ENCODE results near the gene PTPRK. TPM values are rescaled to one million over a fixed set of nuclear protein-coding genes. Genes with fewer than 3 reads are reported as not detected.
A peak's percentile ranks its signal among the peaks of the same experiment; 100 is the strongest.

Gene PTPRK
- total and polyA plus RNA-seq, 2 of the 13 experiments (the other 11 are each of a cell fraction or from before 2014, with no cell fraction given): 43.6 to 98.3 TPM

- TF ChIP-seq ARID5B (CRISPR knock-in tag; IDR thresholded peaks at IDR 0.05) (peak; percentile 82), ZNF619 (CRISPR knock-in tag; IDR thresholded peaks at IDR 0.05) (no peak), STAT5B (CRISPR knock-in tag; IDR thresholded peaks at IDR 0.05) (no peak), RFX3 (CRISPR knock-in tag; IDR thresholded peaks at IDR 0.05) (no peak), ZNF354B (CRISPR knock-in tag; IDR thresholded peaks at IDR 0.05) (no peak), SALL1 (CRISPR knock-in tag; IDR thresholded peaks at IDR 0.05) (0 out of 2 replicates have a peak, but pooled peaks have one; percentile 5), HINFP (CRISPR knock-in tag; IDR thresholded peaks at IDR 0.05; ENCODE audit: low read depth) (no peak), BRCA1 (CRISPR knock-in tag; IDR thresholded peaks at IDR 0.05) (no peak), ZBTB14 (CRISPR knock-in tag; IDR thresholded peaks at IDR 0.05) (no peak), ASH2L (IDR thresholded peaks at IDR 0.05; ENCODE audit: insufficient read length, low read depth, low read length) (peak; percentile 27), HMGXB4 (CRISPR knock-in tag; IDR thresholded peaks at IDR 0.05; ENCODE audit: borderline replicate concordance in 1 of 2, low read depth in 1 of 2) (no peak), GATAD2A (CRISPR knock-in tag; IDR thresholded peaks at IDR 0.05) (peak; percentile 79), SOX6 (IDR thresholded peaks at IDR 0.05) (no peak), SOX6 (CRISPR knock-in tag; IDR thresholded peaks at IDR 0.05) (peak; percentile 32; the same call in 1 of the 2 replicates), HMG20A (CRISPR knock-in tag; IDR thresholded peaks at IDR 0.05; ENCODE audit: borderline replicate concordance) (0 out of 2 replicates have a peak, but pooled peaks have one; percentile 16), ARID3A (IDR thresholded peaks at IDR 0.05; ENCODE audit: low read depth, low read length) (0 out of 2 replicates have a peak, but pooled peaks have one; percentile 28), FOXO4 (CRISPR knock-in tag; conservative IDR thresholded peaks at IDR 0.05) (no peak)
Observed at GRCh38 chr6:128495536-128496333, 24.7 kb downstream of the PTPRK start (continued).

Measured in HepG2 (cell line).